Activated T-helper 2 cell treated with anti-CD3 and anti-CD28 coated beads, Interferon-gamma antibody, Interleukin-2, Interleukin-4, amounts not matched to agents 10 μg/mL and 5 μg/mL and 100 μg/mL, durations not matched to agents 14 hours and 24 hours and 36 hours (primary cell): ENCODE data around the gene LRRC3C. TPM values are rescaled to one million over a fixed set of nuclear protein-coding genes. Genes with fewer than 3 reads are reported as not detected.
A peak's percentile ranks its signal among the peaks of the same experiment; 100 is the strongest.

ENCODE experiments used
- DNase-seq: peaks from one replicate; pipeline ENCODE4 v3.0.0; 2021; ENCODE audit warnings: low spot score
- H3K27ac Mint-ChIP-seq: one replicate; pipeline ENCODE4 v1.8.0; 2021; ENCODE audit warnings: mixed read lengths
- H3K27me3 Mint-ChIP-seq: one replicate; pipeline ENCODE4 v1.8.0; 2021; ENCODE audit warnings: low read depth, mixed read lengths
- H3K36me3 Mint-ChIP-seq: one replicate; pipeline ENCODE4 v1.8.0; 2021; ENCODE audit warnings: low read depth, mixed read lengths
- H3K4me1 Mint-ChIP-seq: one replicate; pipeline ENCODE4 v1.8.0; 2021; ENCODE audit warnings: low read depth, mixed read lengths
- H3K4me3 Mint-ChIP-seq: one replicate; pipeline ENCODE4 v1.8.0; 2021; ENCODE audit warnings: low read depth, mild to moderate bottlenecking, moderate library complexity, mixed read lengths
- H3K9me3 Mint-ChIP-seq: one replicate; pipeline ENCODE4 v1.8.0; 2021; ENCODE audit warnings: mixed read lengths
- intact Hi-C: fragments of 100-400 bp; cut with micrococcal nuclease; formaldehyde crosslinking; loops from one replicate; pipeline ENCODE4 v1.15.1; 2023
- total RNA-seq: library from RNA; stranded (reverse); gene quantifications from 2 replicates; pipeline ENCODE4 v1.2.3, GENCODE V29; 2022

The LRRC3C gene
- total RNA-seq, 1 donor from 2014 or later = not detected

DNA sequence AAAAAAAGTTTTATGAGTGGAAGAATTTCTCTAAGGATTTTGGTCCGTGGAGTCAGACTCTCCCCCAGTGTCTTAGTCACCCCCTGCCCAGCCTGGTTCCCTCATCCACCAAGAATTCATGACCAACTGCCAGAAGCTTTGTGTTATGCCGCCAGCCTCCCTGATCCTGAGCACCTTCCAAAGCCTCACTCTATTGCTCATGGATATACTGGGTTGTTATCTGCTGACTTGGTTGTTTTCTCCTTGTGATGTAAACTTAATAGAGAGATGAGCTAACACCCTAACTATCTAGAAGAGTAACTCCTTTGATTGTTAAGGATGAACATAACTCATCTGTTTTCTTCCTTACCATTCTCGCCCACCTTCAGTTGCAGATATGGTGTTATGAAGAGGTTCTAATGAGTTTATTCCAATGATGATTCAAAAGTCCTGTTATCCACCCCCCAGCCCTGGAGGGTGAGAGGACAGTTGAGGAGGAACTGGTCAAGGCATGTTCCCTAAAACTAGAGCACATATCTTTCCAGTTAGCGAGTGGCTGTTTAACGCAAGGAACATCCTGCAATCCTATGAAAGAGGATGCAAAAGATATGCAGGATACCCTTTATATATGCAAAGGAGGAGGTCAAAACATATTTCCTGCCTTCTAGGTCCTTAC lies 51.6 kb downstream of the LRRC3C start:
- intact Hi-C loops = no loop called here
- peaks cover 27% of the 10 kb centered on the region for H3K4me1 Mint-ChIP-seq
- DNase-seq = no peak
- no peaks in the 10 kb centered on the region for H3K9me3 Mint-ChIP-seq
- H3K36me3 Mint-ChIP-seq = peaks cover 16% of the 10 kb centered on the region
- no peak overlapping the region for H3K27ac Mint-ChIP-seq
- peak overlapping the region; percentile 93 for H3K4me3 Mint-ChIP-seq
- H3K27me3 Mint-ChIP-seq = peaks cover 10% of the 10 kb centered on the region

GRCh38 chr17:39979893-39980350 lies 52.4 kb downstream of the LRRC3C start:
- Mint-ChIP-seq H3K4me3 (peak overlapping the region; percentile 93), H3K9me3 (no peaks in the 10 kb centered on the region), H3K36me3 (peaks cover 22% of the 10 kb centered on the region), H3K27ac (peak overlapping the region; percentile 74), H3K27me3 (peaks cover 8% of the 10 kb centered on the region), H3K4me1 (peaks cover 27% of the 10 kb centered on the region)
- intact Hi-C loops = loop anchor here (1.0 to 5.0 kb wide), 5 partner anchors 21 to 358 kb away; partner anchors contain the start of genes LRRC3C, ORMDL3 and STARD3
- no peak for DNase-seq

DNA sequence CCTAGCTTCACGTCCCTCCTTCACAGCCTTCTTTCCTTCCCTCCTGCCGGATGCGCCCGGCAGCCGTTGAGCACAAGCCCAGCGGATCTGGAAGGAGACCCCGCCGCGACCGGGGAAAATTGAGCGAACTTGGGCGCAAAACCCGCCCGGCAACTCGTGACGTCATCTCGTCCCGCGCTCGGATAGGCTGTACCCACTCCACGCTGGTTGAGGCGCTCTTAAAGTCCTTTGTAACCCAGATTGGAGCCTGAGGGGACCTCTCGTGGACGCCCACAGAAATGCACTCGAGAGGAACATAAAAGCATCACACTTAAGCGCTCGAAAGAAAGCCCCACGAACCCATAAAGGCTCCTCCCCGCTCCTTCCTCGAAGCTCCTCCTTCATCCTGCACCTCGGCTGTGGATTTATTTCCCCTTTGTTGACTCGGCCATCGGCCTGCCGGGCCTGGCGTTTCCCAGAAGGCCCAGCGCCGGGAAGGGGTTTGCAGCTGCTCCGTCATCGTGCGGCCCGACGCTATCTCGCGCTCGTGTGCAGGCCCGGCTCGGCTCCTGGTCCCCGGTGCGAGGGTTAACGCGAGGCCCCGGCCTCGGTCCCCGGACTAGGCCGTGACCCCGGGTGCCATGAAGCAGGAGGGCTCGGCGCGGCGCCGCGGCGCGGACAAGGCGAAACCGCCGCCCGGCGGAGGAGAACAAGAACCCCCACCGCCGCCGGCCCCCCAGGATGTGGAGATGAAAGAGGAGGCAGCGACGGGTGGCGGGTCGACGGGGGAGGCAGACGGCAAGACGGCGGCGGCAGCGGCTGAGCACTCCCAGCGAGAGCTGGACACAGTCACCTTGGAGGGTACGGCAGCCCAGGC lies 53.0 kb downstream of the LRRC3C start, which contains the start of gene PSMD3:
PSMD3 (plus strand) TSS at position 457 of the 856 bp plus-strand sequence; CDS start at position 621, 164 bp downstream.
- Mint-ChIP-seq H3K36me3 (peaks cover 27% of the 10 kb centered on the region), H3K27me3 (peaks cover 7% of the 10 kb centered on the region), H3K9me3 (no peaks in the 10 kb centered on the region), H3K27ac (peak within 1 kb of the TSS; percentile 74), H3K4me1 (peaks cover 27% of the 10 kb centered on the region), H3K4me3 (peak within 1 kb of the TSS; percentile 93)
- intact Hi-C loops = loop anchor here (1.0 to 5.0 kb wide), 5 partner anchors 21 to 358 kb away; partner anchors contain the start of genes LRRC3C, ORMDL3 and STARD3
- DNase-seq = peak; percentile 99

GRCh38 chr17:39981207-39981741 lies 53.7 kb downstream of the LRRC3C start:
- Mint-ChIP-seq H3K4me3 (peak overlapping the region; percentile 93), H3K36me3 (peaks cover 34% of the 10 kb centered on the region), H3K27ac (peak overlapping the region; percentile 74), H3K4me1 (peaks cover 27% of the 10 kb centered on the region), H3K27me3 (peaks cover 6% of the 10 kb centered on the region), H3K9me3 (no peaks in the 10 kb centered on the region)
- no peak for DNase-seq
- intact Hi-C loops = loop anchor here (2.0 to 5.0 kb wide), 3 partner anchors 54 to 344 kb away; partner anchors contain the start of genes LRRC3C, ORMDL3 and STARD3

GRCh38 chr17:39981766-39982375 lies 54.3 kb downstream of the LRRC3C start:
- Mint-ChIP-seq H3K9me3 (no peaks in the 10 kb centered on the region), H3K4me1 (peaks cover 27% of the 10 kb centered on the region), H3K4me3 (peak overlapping the region; percentile 93), H3K27me3 (peaks cover 6% of the 10 kb centered on the region), H3K36me3 (peaks cover 40% of the 10 kb centered on the region), H3K27ac (peak overlapping the region; percentile 74)
- no peak for DNase-seq
- intact Hi-C loops = loop anchor here (2.0 to 5.0 kb wide), 3 partner anchors 55 to 345 kb away; partner anchors contain the start of genes LRRC3C, ORMDL3 and STARD3

GRCh38 chr17:39988206-39988810 lies 60.8 kb downstream of the LRRC3C start:
- H3K4me3 Mint-ChIP-seq = no peak overlapping the region
- peaks cover 84% of the 10 kb centered on the region for H3K36me3 Mint-ChIP-seq
- intact Hi-C loops = no loop called here
- DNase-seq = no peak
- H3K9me3 Mint-ChIP-seq = no peaks in the 10 kb centered on the region
- H3K4me1 Mint-ChIP-seq = peaks cover 3% of the 10 kb centered on the region
- no peaks in the 10 kb centered on the region for H3K27me3 Mint-ChIP-seq
- no peak overlapping the region for H3K27ac Mint-ChIP-seq

DNA sequence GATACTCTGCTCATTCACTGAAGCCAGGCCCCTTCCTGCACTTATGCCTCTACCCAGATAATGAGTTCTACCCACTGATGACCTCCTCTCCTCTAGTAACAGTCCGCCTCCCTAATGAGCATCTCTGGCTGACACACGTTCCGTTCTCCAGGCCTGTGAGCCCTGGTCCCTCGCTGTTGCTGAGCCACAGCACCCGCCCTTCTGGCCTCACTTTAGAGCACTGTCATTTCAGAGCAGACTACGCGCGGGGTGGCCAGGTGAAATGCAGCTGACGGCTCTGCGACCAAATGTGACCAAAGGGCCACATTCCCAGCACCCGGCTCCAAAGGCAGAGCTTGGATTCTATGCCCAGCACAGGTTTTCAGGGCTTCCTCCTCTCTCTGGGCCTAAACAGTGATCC lies 66.9 kb downstream of the LRRC3C start:
- DNase-seq = no peak
- no peaks in the 10 kb centered on the region for H3K9me3 Mint-ChIP-seq
- peaks cover 2% of the 10 kb centered on the region for H3K4me1 Mint-ChIP-seq
- intact Hi-C loops = no loop called here
- no peak overlapping the region for H3K27ac Mint-ChIP-seq
- H3K36me3 Mint-ChIP-seq = peaks cover 72% of the 10 kb centered on the region
- no peaks in the 10 kb centered on the region for H3K27me3 Mint-ChIP-seq
- no peak overlapping the region for H3K4me3 Mint-ChIP-seq

Other genes starting within 250 kb of the LRRC3C start
- 12.9 and 14.0 TPM in 2 replicates for gene PGAP3, start 239.7 kb upstream of the LRRC3C start, total RNA-seq
- 4.0 and 4.1 TPM in 2 replicates for gene ERBB2, start 227.7 kb upstream of the LRRC3C start, total RNA-seq
- gene MIEN1, start 197.2 kb upstream of the LRRC3C start, total RNA-seq = 36.2 and 38.8 TPM in 2 replicates
- 0.39 and 0.74 TPM in 2 replicates for gene GRB7, start 189.8 kb upstream of the LRRC3C start, total RNA-seq
- gene IKZF3, start 63.4 kb upstream of the LRRC3C start, total RNA-seq = 18.3 and 20.3 TPM in 2 replicates
- not detected in 2 replicates for gene ZPBP2, start 59.5 kb upstream of the LRRC3C start, total RNA-seq
- 24.6 and 26.3 TPM in 2 replicates for gene GSDMB, start 9.1 kb upstream of the LRRC3C start, total RNA-seq
- 66.1 and 74.3 TPM in 2 replicates for gene ORMDL3, start 131 bp upstream of the LRRC3C start, total RNA-seq
- gene GSDMA, start 35.3 kb downstream of the LRRC3C start, total RNA-seq = 0.11 and 0.53 TPM in 2 replicates
- 193 and 196 TPM in 2 replicates for gene PSMD3, start 53.1 kb downstream of the LRRC3C start, total RNA-seq
- not detected in 2 replicates for gene CSF3, start 87.7 kb downstream of the LRRC3C start, total RNA-seq
- gene MED24, start 126.7 kb downstream of the LRRC3C start, total RNA-seq = 110 and 116 TPM in 2 replicates
- gene THRA, start 135.2 kb downstream of the LRRC3C start, total RNA-seq = 4.9 and 5.6 TPM in 2 replicates
- 6.6 and 6.8 TPM in 2 replicates for gene NR1D1, start 172.9 kb downstream of the LRRC3C start, total RNA-seq
- gene MSL1, start 194.2 kb downstream of the LRRC3C start, total RNA-seq = 87.6 and 95.8 TPM in 2 replicates
- 118 and 120 TPM in 2 replicates for gene CASC3, start 212.8 kb downstream of the LRRC3C start, total RNA-seq
- gene RAPGEFL1, start 249.7 kb downstream of the LRRC3C start, total RNA-seq = 11.6 and 12.3 TPM in 2 replicates